Measurements from ENCODE around the gene SEZ6.

DNA sequence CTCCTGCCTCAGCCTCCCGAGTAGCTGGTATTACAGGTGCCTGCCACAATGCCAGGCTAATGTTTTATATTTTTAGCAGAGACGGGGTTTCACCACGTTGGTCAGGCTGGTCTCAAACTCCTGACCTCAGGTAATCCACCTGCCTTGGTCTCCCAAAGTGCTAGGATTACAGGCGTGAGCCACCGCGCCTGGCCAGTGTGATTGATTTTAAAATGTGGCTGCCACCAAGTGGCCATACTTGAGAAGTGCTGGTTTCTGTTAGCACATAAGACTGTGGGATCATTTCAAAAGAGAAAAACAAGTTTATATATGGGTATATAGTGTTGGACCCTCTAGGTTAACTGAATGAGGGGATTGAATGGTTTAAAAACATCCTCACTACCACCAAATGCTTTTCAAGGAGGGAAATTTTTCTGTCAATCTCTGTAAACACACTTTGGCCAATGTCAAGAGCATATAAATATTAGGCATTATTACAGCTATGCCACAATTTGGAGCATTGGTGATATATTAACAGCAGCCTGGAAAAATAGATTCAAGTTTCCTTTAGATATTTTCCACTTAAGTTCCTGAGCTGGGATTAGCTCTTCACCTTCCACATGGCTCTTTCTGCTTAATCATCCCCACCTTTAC, 89.4 kb downstream of the SEZ6 start:
- TF ChIP-seq POLR2A (IDR thresholded peaks at IDR 0.05; ENCODE audit: low read length) (no peak), GATA1 (IDR thresholded peaks at IDR 0.05; ENCODE audit: low read depth, low read length) (no peak)

Data from erythroblast (primary cell).